WTC11 (cell line): ENCODE data around the gene FGF12.

ENCODE experiments used
- CBFB ChIP-seq: sonication (generic); formaldehyde crosslinking; IDR thresholded peaks from 2 replicates; pipeline ENCODE4 v1.8.1; 2022; ENCODE audit warnings: mild to moderate bottlenecking, low read depth, missing genetic modification reagents
- CREM ChIP-seq: sonication (generic); formaldehyde crosslinking; IDR thresholded peaks from 2 replicates; pipeline ENCODE4 v1.8.1; 2022; ENCODE audit warnings: mild to moderate bottlenecking, missing genetic modification reagents, moderate library complexity
- ELF4 ChIP-seq: sonication (generic); formaldehyde crosslinking; IDR thresholded peaks from 2 replicates; pipeline ENCODE4 v1.8.1; 2022; ENCODE audit warnings: low read depth, mild to moderate bottlenecking, moderate library complexity, missing genetic modification reagents
- JAZF1 ChIP-seq: fragments of 250-450 bp; sonication (Bioruptor Pico); IDR thresholded peaks from 2 replicates; pipeline ENCODE4 v1.9.0; 2021; ENCODE audit warnings: moderate library complexity, mild to moderate bottlenecking, inconsistent platforms
- KAT7 ChIP-seq: sonication (generic); formaldehyde crosslinking; IDR thresholded peaks from 2 replicates; pipeline ENCODE4 v1.8.1; 2023; ENCODE audit warnings: missing genetic modification reagents, mild to moderate bottlenecking, borderline replicate concordance
- TF ChIP-seq, protein P1 (sequence below): sonication (generic); formaldehyde crosslinking; IDR thresholded peaks from 2 replicates; pipeline ENCODE4 v1.8.1; 2022; ENCODE audit warnings: mild to moderate bottlenecking, moderate library complexity, missing genetic modification reagents
- TF ChIP-seq, protein P2 (sequence below): fragments of 200-600 bp; IDR thresholded peaks from 2 replicates; pipeline ENCODE4 v1.8.0; 2022; ENCODE audit warnings: antibody characterized with exemption
- TF ChIP-seq, protein P3 (sequence below): sonication (generic); formaldehyde crosslinking; IDR thresholded peaks from 2 replicates; pipeline ENCODE4 v1.8.1; 2022; ENCODE audit warnings: mild to moderate bottlenecking, missing genetic modification reagents, moderate library complexity, borderline replicate concordance
- TF ChIP-seq, protein P4 (sequence below): sonication (generic); formaldehyde crosslinking; IDR thresholded peaks from 2 replicates; pipeline ENCODE4 v1.8.0; 2022; ENCODE audit warnings: mild to moderate bottlenecking, missing genetic modification reagents

DNA sequence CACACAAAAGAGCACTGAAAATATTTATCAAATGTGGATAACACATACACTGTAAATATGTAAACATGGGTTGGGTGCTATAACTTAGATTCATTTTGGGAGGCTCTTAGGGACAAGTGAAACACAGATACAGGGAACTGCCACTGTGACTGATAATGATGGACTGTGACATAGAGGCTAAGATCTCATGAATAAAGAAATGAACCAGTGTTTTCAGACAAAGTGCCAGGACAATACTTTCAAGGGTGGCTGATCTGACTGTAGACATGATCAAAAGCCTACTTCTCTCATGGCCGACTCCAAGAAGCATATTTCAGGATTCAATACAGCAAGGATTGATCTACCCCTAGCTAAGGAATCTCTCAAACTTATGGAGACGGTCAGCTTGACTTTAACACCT lies 353.8 kb downstream of the FGF12 start:
- TF ChIP-seq, protein P1, sequence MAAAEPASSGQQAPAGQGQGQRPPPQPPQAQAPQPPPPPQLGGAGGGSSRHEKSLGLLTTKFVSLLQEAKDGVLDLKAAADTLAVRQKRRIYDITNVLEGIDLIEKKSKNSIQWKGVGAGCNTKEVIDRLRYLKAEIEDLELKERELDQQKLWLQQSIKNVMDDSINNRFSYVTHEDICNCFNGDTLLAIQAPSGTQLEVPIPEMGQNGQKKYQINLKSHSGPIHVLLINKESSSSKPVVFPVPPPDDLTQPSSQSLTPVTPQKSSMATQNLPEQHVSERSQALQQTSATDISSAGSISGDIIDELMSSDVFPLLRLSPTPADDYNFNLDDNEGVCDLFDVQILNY (CRISPR knock-in tag), result no peak
- TF ChIP-seq, protein P2, sequence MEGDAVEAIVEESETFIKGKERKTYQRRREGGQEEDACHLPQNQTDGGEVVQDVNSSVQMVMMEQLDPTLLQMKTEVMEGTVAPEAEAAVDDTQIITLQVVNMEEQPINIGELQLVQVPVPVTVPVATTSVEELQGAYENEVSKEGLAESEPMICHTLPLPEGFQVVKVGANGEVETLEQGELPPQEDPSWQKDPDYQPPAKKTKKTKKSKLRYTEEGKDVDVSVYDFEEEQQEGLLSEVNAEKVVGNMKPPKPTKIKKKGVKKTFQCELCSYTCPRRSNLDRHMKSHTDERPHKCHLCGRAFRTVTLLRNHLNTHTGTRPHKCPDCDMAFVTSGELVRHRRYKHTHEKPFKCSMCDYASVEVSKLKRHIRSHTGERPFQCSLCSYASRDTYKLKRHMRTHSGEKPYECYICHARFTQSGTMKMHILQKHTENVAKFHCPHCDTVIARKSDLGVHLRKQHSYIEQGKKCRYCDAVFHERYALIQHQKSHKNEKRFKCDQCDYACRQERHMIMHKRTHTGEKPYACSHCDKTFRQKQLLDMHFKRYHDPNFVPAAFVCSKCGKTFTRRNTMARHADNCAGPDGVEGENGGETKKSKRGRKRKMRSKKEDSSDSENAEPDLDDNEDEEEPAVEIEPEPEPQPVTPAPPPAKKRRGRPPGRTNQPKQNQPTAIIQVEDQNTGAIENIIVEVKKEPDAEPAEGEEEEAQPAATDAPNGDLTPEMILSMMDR, result no peak
- TF ChIP-seq JAZF1 (CRISPR knock-in tag) (no peak), CBFB (CRISPR knock-in tag) (no peak), CREM (CRISPR knock-in tag) (no peak), KAT7 (no peak), ELF4 (CRISPR knock-in tag) (no peak)
- TF ChIP-seq, protein P3, sequence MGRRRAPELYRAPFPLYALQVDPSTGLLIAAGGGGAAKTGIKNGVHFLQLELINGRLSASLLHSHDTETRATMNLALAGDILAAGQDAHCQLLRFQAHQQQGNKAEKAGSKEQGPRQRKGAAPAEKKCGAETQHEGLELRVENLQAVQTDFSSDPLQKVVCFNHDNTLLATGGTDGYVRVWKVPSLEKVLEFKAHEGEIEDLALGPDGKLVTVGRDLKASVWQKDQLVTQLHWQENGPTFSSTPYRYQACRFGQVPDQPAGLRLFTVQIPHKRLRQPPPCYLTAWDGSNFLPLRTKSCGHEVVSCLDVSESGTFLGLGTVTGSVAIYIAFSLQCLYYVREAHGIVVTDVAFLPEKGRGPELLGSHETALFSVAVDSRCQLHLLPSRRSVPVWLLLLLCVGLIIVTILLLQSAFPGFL, result no peak
- TF ChIP-seq, protein P4, sequence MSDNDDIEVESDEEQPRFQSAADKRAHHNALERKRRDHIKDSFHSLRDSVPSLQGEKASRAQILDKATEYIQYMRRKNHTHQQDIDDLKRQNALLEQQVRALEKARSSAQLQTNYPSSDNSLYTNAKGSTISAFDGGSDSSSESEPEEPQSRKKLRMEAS, result no peak
